ENCODE measurements around the gene IBTK. TPM values are rescaled to one million over a fixed set of nuclear protein-coding genes. Genes with fewer than 3 reads are reported as not detected.
A peak's percentile ranks its signal among the peaks of the same experiment; 100 is the strongest.
"Not testable (repeated sequence)": the region's sequence is repeated elsewhere in the genome, so short reads cannot be mapped to it uniquely, and the experiment has no call there.

IBTK gene
- total and polyA plus RNA-seq, 7 donors = 18.9 to 26.2 (median 25.0) TPM

GRCh38 chr6:82257088-82257774 lies 9.7 kb upstream of the IBTK start:
- TF ChIP-seq EP300 (IDR thresholded peaks at IDR 0.05) = no peak
- no peak for TF ChIP-seq CTCF (IDR thresholded peaks at IDR 0.05)
- no peak for TF ChIP-seq POLR2AphosphoS5 (IDR thresholded peaks at IDR 0.05)
- no peak for TF ChIP-seq POLR2A (IDR thresholded peaks at IDR 0.05)
- no peak for DNase-seq
- H3K4me1 ChIP-seq = peaks cover 0 to 8% (median 0%) of the 10 kb centered on the region in 4 donors
- no peak overlapping the region for H3K4me3 ChIP-seq
- H3K9me3 ChIP-seq = no peaks in the 10 kb centered on the region
- H3K27ac ChIP-seq = no peak overlapping the region
- intact Hi-C loops (cut with DNase I) = no loop called here
- no peaks in the 10 kb centered on the region for H3K27me3 ChIP-seq
- no peaks in the 10 kb centered on the region for H3K36me3 ChIP-seq
- 15 to 58% methylated on average over 1 of the region's 1 CpG for WGBS, 2 donors

GRCh38 chr6:82254722-82255121 lies 7.2 kb upstream of the IBTK start:
- not testable (repeated sequence) for DNase-seq
- WGBS, 2 donors = 96% methylated on average over 5 of the region's 5 CpGs
- intact Hi-C loops (cut with DNase I) = loop anchor here (5.0 kb wide), 1 partner anchor 803 kb away; no protein-coding TSS in a partner anchor

GRCh38 chr6:82251942-82252341 lies 4.4 kb upstream of the IBTK start:
- no peak overlapping the region for H3K27ac ChIP-seq
- H3K36me3 ChIP-seq = no peaks in the 10 kb centered on the region
- H3K4me3 ChIP-seq = no peak overlapping the region
- TF ChIP-seq CTCF (IDR thresholded peaks at IDR 0.05) (peak in 1 of 4 experiments; percentile 47), POLR2AphosphoS5 (IDR thresholded peaks at IDR 0.05) (no peak), POLR2A (IDR thresholded peaks at IDR 0.05) (no peak), EP300 (IDR thresholded peaks at IDR 0.05) (no peak)
- DNase-seq = no peak
- peaks cover 0 to 11% (median 7%) of the 10 kb centered on the region in 4 donors for H3K4me1 ChIP-seq
- H3K9me3 ChIP-seq = no peaks in the 10 kb centered on the region
- H3K27me3 ChIP-seq = no peaks in the 10 kb centered on the region
- intact Hi-C loops (cut with DNase I) = loop anchor here (5.0 kb wide), 1 partner anchor 805 kb away; no protein-coding TSS in a partner anchor

More at GRCh38 chr6:82254722-82255121, 7.2 kb upstream of the IBTK start:
- not testable (repeated sequence) for H3K4me1 ChIP-seq, H3K27me3 ChIP-seq, H3K27ac ChIP-seq, H3K9me3 ChIP-seq, H3K36me3 ChIP-seq, H3K4me3 ChIP-seq

GRCh38 chr6:82249381-82250253 lies 2.1 kb upstream of the IBTK start:
- Histone ChIP-seq H3K27me3 (no peaks in the 10 kb centered on the region), H3K36me3 (no peaks in the 10 kb centered on the region), H3K27ac (no peak overlapping the region), H3K9me3 (no peaks in the 10 kb centered on the region), H3K4me1 (peaks cover 0 to 32% (median 22%) of the 10 kb centered on the region in 4 donors), H3K4me3 (no peak overlapping the region)
- no peak for DNase-seq
- intact Hi-C loops (cut with DNase I) = loop anchor here (5.0 to 10.0 kb wide), 3 partner anchors 808 to 945 kb away; partner anchors contain the start of genes DOP1A, PGM3, RWDD2A and UBE3D
- no peak for TF ChIP-seq EP300 (IDR thresholded peaks at IDR 0.05)
- TF ChIP-seq POLR2AphosphoS5 (IDR thresholded peaks at IDR 0.05) = no peak
- no peak for TF ChIP-seq POLR2A (IDR thresholded peaks at IDR 0.05)
- TF ChIP-seq CTCF (IDR thresholded peaks at IDR 0.05) = no peak
- WGBS, 2 donors = 92 to 93% methylated on average over 12 of the region's 12 CpGs

- no peak for DNase-seq
- intact Hi-C loops (cut with DNase I) = loop anchor here (5.0 to 10.0 kb wide), 2 partner anchors 819 to 946 kb away; partner anchors contain the start of genes DOP1A, PGM3, RWDD2A and UBE3D
- Histone ChIP-seq H3K36me3 (no peaks in the 10 kb centered on the region), H3K4me3 (peak overlapping the region; percentile 70 to 94 (median 82)), H3K27me3 (no peaks in the 10 kb centered on the region), H3K9me3 (no peaks in the 10 kb centered on the region), H3K4me1 (peaks cover 0 to 41% (median 25%) of the 10 kb centered on the region in 4 donors), H3K27ac (peak overlapping the region; percentile 89 to 97 (median 92))
- 10 to 34% methylated on average over 10 of the region's 10 CpGs for WGBS, 2 donors
- TF ChIP-seq POLR2A (IDR thresholded peaks at IDR 0.05) (no peak), CTCF (IDR thresholded peaks at IDR 0.05) (no peak), EP300 (IDR thresholded peaks at IDR 0.05) (no peak), POLR2AphosphoS5 (IDR thresholded peaks at IDR 0.05) (no peak)
Measured at GRCh38 chr6:82248273-82248735, 760 bp upstream of the IBTK start.

All from sigmoid colon (tissue), 7 donors.